GM10248 (cell line): ENCODE data around the gene LAMA2.

Source experiments
- CTCF ChIA-PET: fragments of 300-600 bp; sonication (Branson Sonifier 250); formaldehyde crosslinking; extraction: SDS; loops from one replicate; lab custom pipeline; 2021; ENCODE audit warnings: antibody characterized with exemption; lab: Yijun Ruan, JAX
- POLR2A ChIA-PET: fragments of 350-650 bp; sonication (Branson Sonifier 250); formaldehyde crosslinking; extraction: SDS; loops from one replicate; lab custom pipeline; 2020; ENCODE audit warnings: antibody characterized with exemption; lab: Yijun Ruan, JAX
- DNase-seq: peaks from one replicate; pipeline ENCODE4 v3.0.0; 2012; ENCODE audit errors: extremely low spot score
- TF ChIP-seq, protein P1 (sequence below): IDR thresholded peaks from 2 replicates; pipeline ENCODE4 v1.5.1; 2012; ENCODE audit warnings: mild to moderate bottlenecking, low read depth; ENCODE audit errors: extremely low read depth, missing control alignments, control extremely low read depth

Gene LAMA2

DNA sequence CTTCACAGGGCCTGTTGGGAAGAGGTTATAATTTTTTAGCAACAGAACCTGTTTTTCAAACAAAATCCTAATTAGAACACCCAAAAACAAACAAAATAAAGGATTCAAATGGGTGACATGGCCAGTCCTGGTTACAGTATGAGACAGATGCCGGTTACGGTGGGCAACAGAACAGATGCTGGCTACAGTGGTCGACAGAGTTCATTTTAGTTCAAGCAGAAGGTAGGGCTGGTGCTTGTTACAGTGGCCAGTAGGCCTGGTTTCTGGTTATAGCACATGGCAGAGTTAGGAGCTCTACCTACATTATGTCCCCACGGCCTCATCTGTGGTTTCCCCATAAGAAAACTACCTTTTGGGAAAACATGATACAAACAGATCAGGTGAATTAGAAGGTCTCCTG, 327.7 kb downstream of the LAMA2 start:
- CTCF ChIA-PET, result interaction anchor here (0.9 to 2.2 kb wide), 2 partner anchors 9 to 42 kb away, joined by 3 to 5 read pairs; no protein-coding TSS in a partner anchor
- TF ChIP-seq, protein P1, sequence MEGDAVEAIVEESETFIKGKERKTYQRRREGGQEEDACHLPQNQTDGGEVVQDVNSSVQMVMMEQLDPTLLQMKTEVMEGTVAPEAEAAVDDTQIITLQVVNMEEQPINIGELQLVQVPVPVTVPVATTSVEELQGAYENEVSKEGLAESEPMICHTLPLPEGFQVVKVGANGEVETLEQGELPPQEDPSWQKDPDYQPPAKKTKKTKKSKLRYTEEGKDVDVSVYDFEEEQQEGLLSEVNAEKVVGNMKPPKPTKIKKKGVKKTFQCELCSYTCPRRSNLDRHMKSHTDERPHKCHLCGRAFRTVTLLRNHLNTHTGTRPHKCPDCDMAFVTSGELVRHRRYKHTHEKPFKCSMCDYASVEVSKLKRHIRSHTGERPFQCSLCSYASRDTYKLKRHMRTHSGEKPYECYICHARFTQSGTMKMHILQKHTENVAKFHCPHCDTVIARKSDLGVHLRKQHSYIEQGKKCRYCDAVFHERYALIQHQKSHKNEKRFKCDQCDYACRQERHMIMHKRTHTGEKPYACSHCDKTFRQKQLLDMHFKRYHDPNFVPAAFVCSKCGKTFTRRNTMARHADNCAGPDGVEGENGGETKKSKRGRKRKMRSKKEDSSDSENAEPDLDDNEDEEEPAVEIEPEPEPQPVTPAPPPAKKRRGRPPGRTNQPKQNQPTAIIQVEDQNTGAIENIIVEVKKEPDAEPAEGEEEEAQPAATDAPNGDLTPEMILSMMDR, result no peak

DNA sequence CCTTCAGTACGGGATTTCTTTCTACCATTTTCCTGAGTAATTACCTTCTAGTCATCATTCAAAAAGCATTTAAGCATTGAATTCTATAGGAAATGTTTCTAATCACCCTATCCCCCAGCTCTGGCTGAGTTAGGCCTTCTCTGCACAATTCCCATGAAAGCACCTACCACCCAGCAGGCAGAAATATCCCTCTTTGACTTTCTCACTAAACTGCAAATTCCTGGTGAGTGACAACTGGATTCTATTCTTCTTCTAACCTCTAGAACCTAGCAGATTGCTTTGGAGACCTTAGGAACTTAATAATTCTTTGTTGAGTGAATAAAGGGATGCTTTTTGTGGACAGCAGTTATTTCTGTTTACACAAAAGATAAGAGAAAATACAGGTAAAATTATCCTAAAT, 328.7 kb downstream of the LAMA2 start:
- CTCF ChIA-PET, result interaction anchor here (2.2 kb wide), 1 partner anchor 41 kb away, joined by 5 read pairs; no protein-coding TSS in a partner anchor
- TF ChIP-seq, protein P1, result no peak
- DNase-seq, result no peak
- POLR2A ChIA-PET, result no interaction called here

More for the DNA sequence above, 327.7 kb downstream of the LAMA2 start:
- DNase-seq, result no peak
- POLR2A ChIA-PET, result no interaction called here

DNA sequence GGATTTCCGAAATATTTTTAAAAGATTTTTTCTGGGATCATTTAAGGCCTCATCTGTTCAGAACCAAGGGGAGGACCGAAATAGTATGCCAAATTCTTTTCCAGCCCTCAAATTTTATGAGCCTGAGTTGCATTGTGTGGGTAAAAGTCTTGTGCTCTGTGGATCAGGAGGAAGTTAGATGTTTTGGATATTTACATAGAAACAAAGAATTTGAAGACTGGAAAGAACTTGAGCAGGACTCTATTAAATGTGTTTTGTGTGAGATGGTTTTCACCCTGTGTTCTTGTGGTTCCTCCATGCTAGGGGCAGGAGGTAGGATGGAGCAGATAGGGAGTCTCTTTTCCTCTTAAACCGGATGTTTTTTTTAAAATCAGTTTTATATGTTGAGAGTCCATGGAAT, 329.1 kb downstream of the LAMA2 start:
- ChIA-PET POLR2A (no interaction called here), CTCF (no interaction called here)
- DNase-seq, result no peak
- TF ChIP-seq, protein P1, result no peak

DNA sequence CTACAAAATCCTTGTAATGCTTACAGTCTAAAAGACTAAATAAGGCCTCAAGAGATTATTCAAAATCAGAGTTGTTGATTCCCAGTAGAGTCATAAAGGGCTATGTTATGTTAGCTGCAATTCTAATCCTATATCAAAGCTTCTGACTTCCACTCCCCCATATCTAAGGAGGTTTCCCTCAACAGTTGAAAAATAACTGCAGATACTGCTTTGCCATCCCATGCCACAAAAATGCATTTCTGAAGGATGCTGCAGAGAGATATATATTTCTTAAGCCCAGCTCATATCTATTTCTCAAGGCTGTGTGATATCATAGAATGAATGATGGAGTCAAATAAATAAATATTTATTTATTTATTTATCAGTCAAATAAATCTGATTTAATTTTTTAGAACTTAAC, 332.3 kb downstream of the LAMA2 start:
- ChIA-PET POLR2A (no interaction called here), CTCF (interaction anchor here (0.8 kb wide), 1 partner anchor 68 kb away, joined by 4 read pairs; no protein-coding TSS in a partner anchor)
- no peak for DNase-seq
- TF ChIP-seq, protein P1, result no peak

DNA sequence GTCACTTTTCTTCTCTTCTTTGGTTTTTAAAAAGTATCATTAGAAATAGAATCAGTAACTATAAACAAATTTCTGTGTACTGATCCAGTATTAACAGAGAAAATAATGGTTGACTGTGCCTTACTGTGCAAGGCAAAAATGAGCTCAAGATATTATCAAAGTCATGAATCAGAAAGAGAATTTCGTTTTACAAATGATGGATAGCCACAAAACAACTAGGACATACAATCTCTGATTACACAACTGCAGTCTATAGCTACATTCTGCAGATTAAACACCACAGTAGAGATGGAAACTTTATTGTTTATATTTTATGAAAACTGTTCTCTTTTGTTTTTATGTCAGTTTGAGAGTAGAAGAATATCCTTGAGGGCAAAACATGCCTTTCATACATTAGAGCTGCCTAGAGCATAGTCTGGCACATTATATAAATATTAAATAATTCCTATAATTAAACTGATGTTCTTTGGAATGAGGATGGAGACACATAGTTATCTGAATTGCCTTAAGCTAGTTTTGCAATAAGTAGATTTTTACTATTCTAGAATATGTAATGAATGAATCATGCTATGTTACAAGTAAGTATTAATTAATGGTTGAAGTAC, 333.1 kb downstream of the LAMA2 start:
- TF ChIP-seq, protein P1, result no peak
- POLR2A ChIA-PET, result no interaction called here
- no peak for DNase-seq
- CTCF ChIA-PET, result no interaction called here

DNA sequence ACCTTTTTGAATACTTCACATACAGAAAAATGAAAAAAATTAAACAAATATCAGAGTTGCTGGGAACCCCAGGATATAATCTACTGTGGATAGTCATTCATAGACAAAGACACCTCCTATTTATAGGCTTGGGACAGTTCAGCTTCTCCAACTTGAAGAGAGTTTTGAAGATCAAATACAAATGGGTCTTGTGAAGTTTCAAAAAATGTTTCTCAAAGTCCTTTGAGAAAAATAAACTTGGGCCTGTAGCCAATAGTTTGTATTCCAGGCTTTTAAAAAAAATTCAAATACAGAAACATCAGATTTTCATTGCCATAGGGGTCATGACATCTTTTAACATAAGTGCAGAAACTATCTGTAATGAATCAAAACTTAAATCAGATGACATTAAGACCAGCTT, 334.8 kb downstream of the LAMA2 start:
- ChIA-PET CTCF (interaction anchor here (1.1 to 2.1 kb wide), 2 partner anchors 14 to 35 kb away, joined by 5 to 6 read pairs; no protein-coding TSS in a partner anchor), POLR2A (no interaction called here)
- no peak for DNase-seq
- TF ChIP-seq, protein P1, result no peak
